CD4-positive, alpha-beta T cell (primary cell): Measurements from ENCODE around the gene PRMT1. TPM values are rescaled to one million over a fixed set of nuclear protein-coding genes. Genes with fewer than 3 reads are reported as not detected.

Experiments
- ATAC-seq: fragments of 200-7000 bp; cut with Tn5 transposase; one replicate; pipeline ENCODE4 v1.10.0; 2022; ENCODE audit warnings: mild to moderate bottlenecking; ENCODE audit not compliant: poor library complexity
- CTCF ChIA-PET: fragments of 350-600 bp; sonication (Branson Sonifier 250); formaldehyde crosslinking; loops from one replicate; lab custom pipeline; 2021; ENCODE audit warnings: antibody characterized with exemption, inconsistent platforms; lab: Charles Lee
- POLR2A ChIA-PET: fragments of 350-600 bp; sonication (Branson Sonifier 250); formaldehyde crosslinking; loops from one replicate; lab custom pipeline; 2021; ENCODE audit warnings: antibody characterized with exemption, inconsistent platforms; lab: Charles Lee
- DNase-seq, 14 experiments: peaks; one replicate each; pipeline ENCODE4 v3.0.0-alpha.2; 2013 to 2020; ENCODE audit warnings: mixed read lengths in 2 of 14
- H3K27ac ChIP-seq, 2 donors: one replicate each; pipeline versions ENCODE4 v1.5.1 to v1.7.0; 2013; ENCODE audit warnings: low read length in 2 of 2, low read depth in 1 of 2, mild to moderate bottlenecking in 1 of 2
- H3K27me3 ChIP-seq, 2 experiments: 1 replicate in 1 of 2; 2 replicates in 1 of 2; pipeline versions ENCODE4 v1.6.1 to v1.7.0; 2013; ENCODE audit warnings: low read length in 2 of 2, control low read depth in 1 of 2, mild to moderate bottlenecking in 1 of 2, moderate library complexity in 1 of 2; ENCODE audit not compliant: insufficient read depth in 2 of 2, control insufficient read depth in 1 of 2
- H3K36me3 ChIP-seq: one replicate; pipeline ENCODE4 v1.6.1; 2013; ENCODE audit warnings: low read length, control low read depth; ENCODE audit not compliant: insufficient read depth
- H3K4me1 ChIP-seq: one replicate; pipeline ENCODE4 v1.6.1; 2013; ENCODE audit warnings: low read length, control low read depth; ENCODE audit not compliant: insufficient read depth
- H3K4me3 ChIP-seq: one replicate; pipeline ENCODE4 v1.5.1; 2013; ENCODE audit warnings: mild to moderate bottlenecking, low read length, moderate library complexity
- H3K9me3 ChIP-seq, 2 experiments: 1 replicate in 1 of 2; 2 replicates in 1 of 2; pipeline versions ENCODE4 v1.6.1 to v1.7.0; 2013; ENCODE audit warnings: low read length in 2 of 2, mild to moderate bottlenecking in 2 of 2, control low read depth in 1 of 2, moderate library complexity in 1 of 2; ENCODE audit not compliant: control insufficient read depth in 1 of 2, insufficient read depth in 1 of 2
- H3K27ac Mint-ChIP-seq: one replicate; pipeline ENCODE4 v1.8.0; 2020; ENCODE audit warnings: mixed read lengths
- H3K27me3 Mint-ChIP-seq: one replicate; pipeline ENCODE4 v1.8.0; 2021; ENCODE audit warnings: mixed read lengths
- H3K36me3 Mint-ChIP-seq: one replicate; pipeline ENCODE4 v1.8.0; 2021; ENCODE audit warnings: low read depth, mixed read lengths
- H3K4me1 Mint-ChIP-seq: one replicate; pipeline ENCODE4 v1.8.0; 2021; ENCODE audit warnings: low read depth, mixed read lengths
- H3K4me3 Mint-ChIP-seq: one replicate; pipeline ENCODE4 v1.8.0; 2020; ENCODE audit warnings: mild to moderate bottlenecking, mixed read lengths
- H3K9me3 Mint-ChIP-seq: one replicate; pipeline ENCODE4 v1.8.0; 2020; ENCODE audit warnings: mixed read lengths
- intact Hi-C, 2 experiments: fragments of 100-400 bp; cut with DNase I in 1 of 2; cut with micrococcal nuclease in 1 of 2; formaldehyde crosslinking; loops; one replicate each; pipeline versions ENCODE4 v1.15.1 to v1.9.0; 2023 to 2025; cut with DNase I, micrococcal nuclease
- total RNA-seq, 174 experiments: library from RNA in 2 of 174; stranded (reverse) in 2 of 174; gene quantifications; one replicate each; pipeline ENCODE4 v1.2.3 and lab custom pipeline; 2021 to 2026
- TF ChIP-seq, protein P1 (sequence below): fragments of 200-600 bp; IDR thresholded peaks from one replicate; pipeline ENCODE4 v1.8.0; 2022; ENCODE audit warnings: antibody characterized with exemption, mild to moderate bottlenecking

Gene PRMT1
- total RNA-seq, 2 experiments from 2014 or later, result 41.5 to 46.4 TPM

DNA sequence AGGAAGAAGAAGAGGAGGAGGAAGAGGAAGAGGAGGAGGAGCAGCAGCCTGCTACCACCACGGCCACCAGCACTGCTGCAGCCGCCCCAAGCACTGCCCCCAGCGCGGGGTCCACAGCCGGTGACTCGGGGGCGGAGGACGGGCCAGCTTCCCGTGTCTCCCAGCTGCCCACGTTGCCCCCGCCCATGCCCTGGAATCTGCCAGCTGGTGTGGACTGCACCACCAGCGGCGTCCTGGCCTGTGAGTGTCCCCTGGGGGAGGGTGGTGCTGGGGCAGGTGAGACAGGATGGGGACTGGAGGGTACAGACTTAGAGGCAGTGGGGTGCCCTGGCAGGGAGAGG lies 23.6 kb upstream of the PRMT1 start:
- Mint-ChIP-seq H3K4me1 (no peaks in the 10 kb centered on the region), H3K9me3 (no peaks in the 10 kb centered on the region), H3K4me3 (no peak overlapping the region), H3K27me3 (no peaks in the 10 kb centered on the region), H3K27ac (no peak overlapping the region), H3K36me3 (peaks cover 65% of the 10 kb centered on the region)
- POLR2A ChIA-PET, result no interaction called here
- ATAC-seq (no peak), DNase-seq (no peak)
- H3K36me3 ChIP-seq, result peaks cover 79% of the 10 kb centered on the region
- H3K4me1 ChIP-seq, result peaks cover 3% of the 10 kb centered on the region
- no peaks in the 10 kb centered on the region for H3K9me3 ChIP-seq
- H3K27me3 ChIP-seq, result no peaks in the 10 kb centered on the region
- no peak overlapping the region for H3K4me3 ChIP-seq
- CTCF ChIA-PET, result no interaction called here
- H3K27ac ChIP-seq, result no peak overlapping the region
- intact Hi-C loops, result no loop called here
- TF ChIP-seq, protein P1, sequence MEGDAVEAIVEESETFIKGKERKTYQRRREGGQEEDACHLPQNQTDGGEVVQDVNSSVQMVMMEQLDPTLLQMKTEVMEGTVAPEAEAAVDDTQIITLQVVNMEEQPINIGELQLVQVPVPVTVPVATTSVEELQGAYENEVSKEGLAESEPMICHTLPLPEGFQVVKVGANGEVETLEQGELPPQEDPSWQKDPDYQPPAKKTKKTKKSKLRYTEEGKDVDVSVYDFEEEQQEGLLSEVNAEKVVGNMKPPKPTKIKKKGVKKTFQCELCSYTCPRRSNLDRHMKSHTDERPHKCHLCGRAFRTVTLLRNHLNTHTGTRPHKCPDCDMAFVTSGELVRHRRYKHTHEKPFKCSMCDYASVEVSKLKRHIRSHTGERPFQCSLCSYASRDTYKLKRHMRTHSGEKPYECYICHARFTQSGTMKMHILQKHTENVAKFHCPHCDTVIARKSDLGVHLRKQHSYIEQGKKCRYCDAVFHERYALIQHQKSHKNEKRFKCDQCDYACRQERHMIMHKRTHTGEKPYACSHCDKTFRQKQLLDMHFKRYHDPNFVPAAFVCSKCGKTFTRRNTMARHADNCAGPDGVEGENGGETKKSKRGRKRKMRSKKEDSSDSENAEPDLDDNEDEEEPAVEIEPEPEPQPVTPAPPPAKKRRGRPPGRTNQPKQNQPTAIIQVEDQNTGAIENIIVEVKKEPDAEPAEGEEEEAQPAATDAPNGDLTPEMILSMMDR, result no peak

DNA sequence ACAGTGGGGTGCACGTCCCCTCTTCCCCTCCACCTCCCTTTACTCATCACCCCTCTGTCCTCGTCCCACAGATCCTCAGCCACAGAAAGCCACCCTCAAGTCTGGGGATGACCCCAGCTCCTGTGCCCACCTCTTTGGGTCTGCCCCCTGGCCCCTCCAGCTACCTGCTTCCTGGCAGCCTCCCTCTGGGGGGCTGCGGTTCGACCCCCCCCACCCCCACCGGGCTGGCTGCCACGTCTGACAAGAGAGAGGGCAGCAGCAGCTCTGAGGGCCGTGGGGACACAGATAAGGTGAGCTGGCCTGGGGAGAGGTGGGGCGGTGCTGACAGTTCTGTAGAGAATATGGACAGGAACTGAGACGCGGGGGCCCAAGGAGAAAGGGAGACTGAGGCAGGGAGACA lies 22.5 kb upstream of the PRMT1 start:
- no peak overlapping the region for H3K27ac ChIP-seq
- no peaks in the 10 kb centered on the region for H3K4me1 Mint-ChIP-seq
- CTCF ChIA-PET, result no interaction called here
- no peaks in the 10 kb centered on the region for H3K27me3 Mint-ChIP-seq
- no peak overlapping the region for H3K27ac Mint-ChIP-seq
- no peaks in the 10 kb centered on the region for H3K9me3 Mint-ChIP-seq
- no peak overlapping the region for H3K4me3 Mint-ChIP-seq
- TF ChIP-seq, protein P1, result no peak
- no peaks in the 10 kb centered on the region for H3K27me3 ChIP-seq
- POLR2A ChIA-PET, result interaction anchor here (1.8 to 2.1 kb wide), 2 partner anchors 10 to 14 kb away, joined by 5 to 8 read pairs; partner anchors contain the start of genes BCL2L12, IRF3 and RRAS
- peaks cover 68% of the 10 kb centered on the region for H3K36me3 Mint-ChIP-seq
- no peak overlapping the region for H3K4me3 ChIP-seq
- ATAC-seq, result no peak
- peaks cover 83% of the 10 kb centered on the region for H3K36me3 ChIP-seq
- no peak for DNase-seq
- intact Hi-C loops, result no loop called here
- H3K9me3 ChIP-seq, result no peaks in the 10 kb centered on the region
- H3K4me1 ChIP-seq, result peaks cover 14% of the 10 kb centered on the region

DNA sequence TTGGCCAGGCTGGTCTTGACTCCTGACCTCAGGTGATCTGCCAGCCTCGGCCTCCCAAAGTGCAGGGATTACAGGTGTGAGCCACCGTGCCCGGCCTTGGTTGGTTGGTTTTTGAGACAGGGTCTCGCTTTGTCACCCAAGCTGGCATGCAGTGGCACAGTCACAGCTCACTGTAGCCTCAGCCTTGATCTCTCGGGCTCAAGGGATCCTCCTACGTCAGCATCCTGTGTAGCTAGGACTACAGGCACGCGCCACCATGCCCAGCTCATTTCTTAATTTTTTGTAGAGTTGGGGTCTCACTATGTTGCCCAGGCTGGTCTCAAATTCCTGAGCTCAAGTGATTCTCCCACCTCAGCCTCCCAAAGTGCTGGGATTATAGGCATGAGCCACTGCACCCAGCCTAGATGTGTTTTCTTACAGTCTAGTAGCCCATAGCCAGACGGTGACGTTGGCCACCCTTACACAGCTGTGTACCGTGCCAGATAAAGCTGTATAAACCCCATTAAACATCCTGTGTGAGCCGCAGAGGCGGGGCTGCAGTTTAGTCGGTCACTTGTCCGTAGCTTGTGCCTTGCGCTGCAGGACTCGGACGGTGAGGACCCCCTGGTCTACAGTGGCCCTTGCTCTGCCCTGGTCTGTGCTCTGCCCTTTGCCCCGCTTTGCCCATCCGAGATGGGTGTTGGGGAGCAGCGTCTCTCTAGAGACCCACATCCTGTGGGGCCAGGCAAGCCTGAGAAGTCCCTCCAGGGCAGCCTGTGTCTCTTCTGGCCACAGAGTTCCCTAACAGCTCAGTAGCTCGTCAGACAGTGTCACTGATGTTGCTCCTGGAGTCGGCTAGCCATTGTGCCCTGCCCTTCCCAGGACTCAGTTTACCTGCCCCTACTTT lies 21.3 kb upstream of the PRMT1 start:
- CTCF ChIA-PET, result interaction anchor here (1.3 kb wide), 1 partner anchor 16 kb away, joined by 3 read pairs; no protein-coding TSS in a partner anchor
- H3K4me3 Mint-ChIP-seq, result no peak overlapping the region

More for the DNA sequence above, 21.3 kb upstream of the PRMT1 start:
- Histone ChIP-seq H3K27ac (no peak overlapping the region), H3K9me3 (no peaks in the 10 kb centered on the region), H3K4me3 (no peak overlapping the region), H3K4me1 (peaks cover 15% of the 10 kb centered on the region), H3K27me3 (no peaks in the 10 kb centered on the region), H3K36me3 (peaks cover 82% of the 10 kb centered on the region)
- POLR2A ChIA-PET, result interaction anchor here (0.5 to 2.1 kb wide), 3 partner anchors 9 to 52 kb away, joined by 3 to 8 read pairs (median 5); partner anchors contain the start of genes BCL2L12, IRF3 and RRAS
- no peak for ATAC-seq
- intact Hi-C loops, result no loop called here
- H3K9me3 Mint-ChIP-seq, result no peaks in the 10 kb centered on the region
- H3K4me1 Mint-ChIP-seq, result no peaks in the 10 kb centered on the region
- no peaks in the 10 kb centered on the region for H3K27me3 Mint-ChIP-seq
- no peak overlapping the region for H3K27ac Mint-ChIP-seq
- TF ChIP-seq, protein P1, result no peak
- DNase-seq, result no peak
- peaks cover 70% of the 10 kb centered on the region for H3K36me3 Mint-ChIP-seq
